ENCODE results near the gene P3H2. TPM values are rescaled to one million over a fixed set of nuclear protein-coding genes. Genes with fewer than 3 reads are reported as not detected.

P3H2 gene
- total RNA-seq, 4 donors from 2014 or later: 2.7 to 17.9 (median 12.9) TPM

GRCh38 chr3:190043741-190044140, 77.0 kb downstream of the P3H2 start:
- DNase-seq (ENCODE audit: low spot score in 2 of 2): no peak
- H3K4me1 ChIP-seq: peaks cover 0 to 18% (median 3%) of the 10 kb centered on the region in 4 donors
- H3K27ac ChIP-seq: no peak overlapping the region
- H3K9me3 ChIP-seq: no peaks in the 10 kb centered on the region
- H3K27me3 ChIP-seq: no peaks in the 10 kb centered on the region
- TF ChIP-seq CTCF (IDR thresholded peaks at IDR 0.05): no peak
- TF ChIP-seq EP300 (IDR thresholded peaks at IDR 0.05): no peak
- TF ChIP-seq POLR2A (IDR thresholded peaks at IDR 0.05): no peak
- H3K4me3 ChIP-seq: no peak overlapping the region
- H3K36me3 ChIP-seq: no peaks in the 10 kb centered on the region

- no peaks in the 10 kb centered on the region for H3K36me3 ChIP-seq
- no peak overlapping the region for H3K27ac ChIP-seq
- DNase-seq (ENCODE audit: low spot score in 2 of 2): no peak
- no peak for TF ChIP-seq CTCF (IDR thresholded peaks at IDR 0.05)
- TF ChIP-seq EP300 (IDR thresholded peaks at IDR 0.05): no peak
- TF ChIP-seq POLR2A (IDR thresholded peaks at IDR 0.05): no peak
- no peaks in the 10 kb centered on the region for H3K27me3 ChIP-seq
- H3K4me1 ChIP-seq: peaks cover 0 to 16% (median 3%) of the 10 kb centered on the region in 4 donors
- H3K9me3 ChIP-seq: no peaks in the 10 kb centered on the region
- no peak overlapping the region for H3K4me3 ChIP-seq
- WGBS, 2 donors: 34 to 41% methylated on average over 2 of the region's 2 CpGs
Measured at GRCh38 chr3:190042558-190042957, 78.1 kb downstream of the P3H2 start.

GRCh38 chr3:190041333-190042041, 79.2 kb downstream of the P3H2 start:
- 36 to 40% methylated on average over 3 of the region's 3 CpGs for WGBS, 2 donors
- H3K27ac ChIP-seq: no peak overlapping the region

GRCh38 chr3:190040145-190040544, 80.6 kb downstream of the P3H2 start:
- no peaks in the 10 kb centered on the region for H3K9me3 ChIP-seq
- no peak for DNase-seq (ENCODE audit: low spot score in 2 of 2)
- H3K36me3 ChIP-seq: no peaks in the 10 kb centered on the region
- no peaks in the 10 kb centered on the region for H3K27me3 ChIP-seq
- peaks cover 0 to 16% (median 3%) of the 10 kb centered on the region in 4 donors for H3K4me1 ChIP-seq
- no peak overlapping the region for H3K27ac ChIP-seq
- TF ChIP-seq EP300 (IDR thresholded peaks at IDR 0.05) (no peak), CTCF (IDR thresholded peaks at IDR 0.05) (no peak), POLR2A (IDR thresholded peaks at IDR 0.05) (no peak)
- WGBS, 2 donors: 78 to 84% methylated on average over 5 of the region's 5 CpGs
- H3K4me3 ChIP-seq: no peak overlapping the region

More at GRCh38 chr3:190041333-190042041, 79.2 kb downstream of the P3H2 start:
- Histone ChIP-seq H3K27me3 (no peaks in the 10 kb centered on the region), H3K9me3 (no peaks in the 10 kb centered on the region), H3K36me3 (no peaks in the 10 kb centered on the region), H3K4me1 (peaks cover 0 to 16% (median 3%) of the 10 kb centered on the region in 4 donors), H3K4me3 (no peak overlapping the region)
- no peak for DNase-seq (ENCODE audit: low spot score in 2 of 2)
- TF ChIP-seq CTCF (IDR thresholded peaks at IDR 0.05) (no peak), POLR2A (IDR thresholded peaks at IDR 0.05) (no peak), EP300 (IDR thresholded peaks at IDR 0.05) (no peak)

- Histone ChIP-seq H3K4me1 (peaks cover 0 to 8% (median 3%) of the 10 kb centered on the region in 4 donors), H3K27ac (no peak overlapping the region), H3K27me3 (no peaks in the 10 kb centered on the region), H3K4me3 (no peak overlapping the region), H3K9me3 (no peaks in the 10 kb centered on the region), H3K36me3 (no peaks in the 10 kb centered on the region)
- TF ChIP-seq CTCF (IDR thresholded peaks at IDR 0.05) (no peak), POLR2A (IDR thresholded peaks at IDR 0.05) (no peak), EP300 (IDR thresholded peaks at IDR 0.05) (no peak)
- no peak for DNase-seq (ENCODE audit: low spot score in 2 of 2)
- 83 to 88% methylated on average over 6 of the region's 6 CpGs for WGBS, 2 donors
Measured at GRCh38 chr3:190038050-190038933, 82.4 kb downstream of the P3H2 start.
